GM18517 (cell line): ENCODE data around the gene LMBRD1.

Source experiments
- ATAC-seq: cut with Tn5 transposase; IDR thresholded peaks from one replicate; pipeline ENCODE4 v1.9.1; 2021; ENCODE audit warnings: mild to moderate bottlenecking, moderate library complexity; ENCODE audit not compliant: unreplicated experiment

LMBRD1 gene

DNA sequence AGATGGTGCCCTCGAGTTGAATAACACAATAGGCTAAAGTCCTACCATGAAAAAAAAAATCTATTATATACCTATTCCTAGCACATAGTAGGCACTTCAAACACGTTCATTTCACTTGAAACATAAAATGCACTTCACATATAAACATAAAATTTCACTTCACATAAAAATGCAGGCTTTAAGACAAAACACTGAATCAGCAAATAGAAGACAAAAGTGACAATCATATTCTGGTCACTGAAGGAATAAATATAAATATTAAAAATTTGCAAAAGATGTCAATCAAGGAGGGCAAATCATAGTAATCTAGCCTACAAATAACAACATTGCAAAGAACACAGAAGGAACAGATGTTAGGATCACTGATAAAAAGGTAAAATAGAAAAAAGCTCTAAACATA lies 153.1 kb downstream of the LMBRD1 start:
- ATAC-seq: no peak

DNA sequence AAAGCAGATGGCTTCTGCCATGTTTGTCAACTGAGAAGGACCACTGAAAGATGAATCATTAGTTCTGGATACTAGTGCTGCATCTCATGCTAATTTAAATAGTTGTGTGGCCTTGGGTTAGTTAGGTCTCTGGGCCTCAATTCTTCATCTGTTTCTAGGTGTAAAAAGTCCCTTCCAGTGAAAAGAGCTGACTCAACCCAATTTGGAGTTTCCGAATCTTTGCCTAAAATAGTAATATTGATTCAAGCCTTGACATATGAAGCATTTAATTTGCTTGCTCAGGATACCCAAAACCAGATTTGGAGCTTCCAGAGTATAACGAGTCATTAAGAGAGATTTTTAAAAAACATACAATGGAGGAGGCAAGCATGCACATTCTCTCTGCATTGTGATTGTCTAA lies 163.9 kb downstream of the LMBRD1 start:
- no peak for ATAC-seq

DNA sequence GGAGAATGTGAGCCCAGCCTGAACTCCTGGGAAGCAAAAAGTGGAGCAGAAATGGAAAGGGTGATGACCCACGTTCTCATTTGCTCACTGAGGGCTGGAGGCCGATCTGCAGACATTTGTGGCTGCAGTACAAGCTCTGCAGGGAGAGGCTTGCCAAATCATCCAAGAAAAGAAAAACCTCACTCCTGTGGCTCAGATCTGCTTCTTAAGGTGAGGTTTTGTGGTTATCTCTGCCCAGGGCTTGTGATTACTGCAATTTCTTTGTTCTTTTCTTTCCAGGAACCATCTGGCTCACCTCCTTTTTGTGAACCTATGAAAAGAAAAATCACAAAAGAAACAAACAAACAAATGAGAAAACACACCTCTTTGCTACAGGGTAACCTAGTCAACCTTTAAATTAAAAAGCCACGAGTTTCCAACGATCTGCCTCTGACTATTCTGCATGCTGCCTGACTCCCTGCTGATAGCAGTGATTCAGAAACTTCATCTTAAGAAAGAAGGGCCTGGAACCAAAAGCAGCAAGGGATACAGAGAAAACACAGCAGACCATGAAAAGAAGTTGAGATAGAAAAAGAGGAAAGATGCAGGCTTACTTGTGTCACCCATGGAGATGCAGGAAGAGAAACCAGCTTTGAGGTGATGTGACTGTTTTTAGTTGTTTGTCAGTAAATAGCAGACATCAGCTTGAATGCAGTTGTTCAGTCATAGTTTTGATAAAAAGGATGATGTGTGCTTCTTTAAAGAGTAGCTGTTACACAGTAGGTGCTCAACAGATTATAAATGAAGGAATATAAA lies 165.1 kb downstream of the LMBRD1 start:
- ATAC-seq: no peak

DNA sequence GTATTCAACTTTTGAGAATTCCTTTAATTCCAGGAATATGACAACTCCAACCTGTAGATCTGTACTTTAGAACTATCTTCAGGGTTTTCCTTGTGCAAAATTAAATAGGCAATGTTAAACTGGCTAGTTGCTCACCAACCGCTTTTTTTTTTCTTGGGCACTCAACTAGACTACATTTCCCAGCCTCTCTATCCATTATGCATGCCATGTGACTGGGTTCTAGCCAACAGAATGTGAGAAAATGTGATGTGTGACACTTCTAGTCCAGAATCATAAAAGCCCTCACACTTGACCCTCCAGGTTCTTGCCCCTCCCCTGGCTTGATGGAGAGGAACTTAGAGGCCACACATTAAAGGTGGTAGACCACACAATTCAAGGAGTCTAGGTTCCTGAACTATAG lies 166.0 kb downstream of the LMBRD1 start:
- ATAC-seq: no peak

DNA sequence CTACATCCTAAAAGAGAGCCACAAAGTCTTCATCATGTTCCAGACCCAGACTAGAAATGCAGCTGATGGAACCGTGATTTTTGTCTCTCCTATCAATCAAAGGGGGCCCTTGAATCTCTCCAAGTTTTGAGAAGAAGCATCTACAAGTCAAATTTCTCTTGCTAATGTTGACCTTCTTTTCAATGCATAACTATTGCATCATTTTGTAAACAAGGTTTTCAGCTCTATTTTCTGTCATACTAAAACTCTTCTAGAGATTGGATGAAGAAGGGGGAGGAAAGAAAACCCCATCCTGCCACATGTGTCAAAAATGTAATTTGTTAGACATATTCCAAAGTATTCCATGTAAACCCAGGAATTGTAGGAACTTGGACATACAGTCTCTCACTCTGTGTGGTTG lies 169.2 kb downstream of the LMBRD1 start:
- ATAC-seq: no peak

DNA sequence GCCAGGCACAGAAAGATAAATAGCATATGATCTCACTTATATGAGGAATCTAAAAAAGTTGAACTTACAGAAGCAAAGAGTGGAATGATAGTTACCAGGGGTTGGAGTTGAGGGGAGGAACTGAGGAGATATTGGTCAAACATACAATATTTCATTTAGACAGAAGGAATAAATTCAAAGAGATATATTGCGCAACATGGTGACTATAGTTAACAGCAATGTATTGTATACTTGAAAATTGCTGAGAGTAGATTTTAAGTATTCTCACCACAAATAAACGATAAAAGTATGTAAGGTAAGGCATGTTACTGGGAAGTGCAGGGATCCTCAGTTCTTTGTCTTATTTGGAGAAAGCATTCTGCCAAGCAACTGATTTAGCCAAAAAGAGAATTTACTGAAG lies 171.9 kb downstream of the LMBRD1 start:
- no peak for ATAC-seq
